Right cardiac atrium (tissue), 5 donors: ENCODE measurements around the gene SAA1. TPM values are rescaled to one million over a fixed set of nuclear protein-coding genes. Genes with fewer than 3 reads are reported as not detected.
A peak's percentile ranks its signal among the peaks of the same experiment; 100 is the strongest.

Source experiments
- ATAC-seq, 2 donors: fragments of 200-7000 bp; cut with Tn5 transposase; one replicate each; pipeline versions ENCODE4 v1.8.0 to v1.9.1; 2020; ENCODE audit warnings: moderate library complexity in 2 of 2, mild to moderate bottlenecking in 1 of 2
- DNase-seq, 3 donors: peaks; one replicate each; pipeline ENCODE4 v3.0.0-alpha.2; 2020
- H3K27ac ChIP-seq: one replicate; pipeline ENCODE4 v1.5.1; 2013; ENCODE audit warnings: mild to moderate bottlenecking, low read length, control low read depth, moderate library complexity
- H3K27me3 ChIP-seq: one replicate; pipeline ENCODE4 v1.6.1; 2013; ENCODE audit not compliant: control insufficient read depth, insufficient read depth
- H3K4me1 ChIP-seq: one replicate; pipeline ENCODE4 v1.6.1; 2013; ENCODE audit warnings: low read length; ENCODE audit not compliant: control insufficient read depth, insufficient read depth
- H3K4me3 ChIP-seq: one replicate; pipeline ENCODE4 v1.5.1; 2013; ENCODE audit warnings: low read length, control low read depth
- H3K9me3 ChIP-seq: one replicate; pipeline ENCODE4 v1.6.1; 2013; ENCODE audit warnings: low read length; ENCODE audit not compliant: control insufficient read depth
- WGBS: extraction: QIAGEN DNeasy Blood & Tissue Kit; methylation state at CpG from one replicate; pipeline ENCODE4 v1.1.7; 2013; 5-methylcytosine and 5-hydroxymethylcytosine counted together
- intact Hi-C, 4 donors: fragments of 100-400 bp; cut with DNase I; formaldehyde crosslinking; loops; one replicate each; pipeline versions ENCODE4 v1.11.0 to v1.14.0; 2022 to 2023
- polyA plus RNA-seq: library from polyadenylated mRNA; stranded (reverse); fragments of 200-250 nt; gene quantifications from one replicate; pipeline ENCODE4 v1.2.3, GENCODE V29; 2013
- total RNA-seq, 4 donors: library from RNA; stranded (reverse); fragmentation: NEBNext Ultra II Directional; extraction: Animal tissue kit (Norgen Biotek cat#: 25700); gene quantifications; one replicate each; pipeline ENCODE4 v1.2.1, GENCODE V29; 2021
- donor health status: healthy with polysubstance abuse.
- donor health status: DM: no; HTN: yes; CAD: no.
- donor health status: DM: no; HTN: no; CAD: no.
- donor health status: DM: no; HTN: yes; CAD: no; lungs with severe emphysema.
- donor health status: DM: yes; HTN: yes; CAD: no.

SAA1 gene
- total and polyA plus RNA-seq, 5 donors, result 2.2 to 106 (median 13.6) TPM; not detected in 1

- 98% methylated on average over 1 of the region's 1 CpG for WGBS
- intact Hi-C loops, result no loop called here
- no peak for DNase-seq
These were observed 19.8 kb downstream of the SAA1 start for GRCh38 chr11:18285841-18286240.

DNA sequence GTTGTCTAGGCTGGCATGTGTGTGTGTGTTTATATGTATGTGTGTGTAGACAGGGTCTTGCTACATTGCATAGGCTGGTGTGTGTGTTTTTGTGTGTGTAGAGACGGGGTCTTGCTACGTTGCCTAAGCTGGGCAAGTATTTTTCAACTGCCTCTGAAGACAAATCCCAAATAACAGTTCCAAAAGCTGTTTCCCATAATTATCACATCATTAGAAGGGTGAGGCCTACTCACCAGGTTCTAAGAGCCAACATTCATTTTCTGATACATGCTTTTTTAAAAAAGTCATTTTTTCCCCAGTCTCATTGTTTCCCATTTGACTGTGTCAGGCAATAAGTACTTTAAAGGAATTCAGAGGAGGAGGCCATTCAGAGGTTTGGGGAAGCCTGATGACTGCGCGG, 22.8 kb downstream of the SAA1 start:
- WGBS, result 98% methylated on average over 4 of the region's 4 CpGs
- intact Hi-C loops, result no loop called here
- H3K27ac ChIP-seq, result no peak overlapping the region
- ATAC-seq (no peak), DNase-seq (no peak)
- H3K4me1 ChIP-seq, result no peaks in the 10 kb centered on the region
- H3K4me3 ChIP-seq, result no peak overlapping the region
- H3K27me3 ChIP-seq, result no peaks in the 10 kb centered on the region
- no peaks in the 10 kb centered on the region for H3K9me3 ChIP-seq

More at GRCh38 chr11:18285841-18286240, 19.8 kb downstream of the SAA1 start:
- Histone ChIP-seq H3K4me3 (no peak overlapping the region), H3K27me3 (no peaks in the 10 kb centered on the region), H3K9me3 (no peaks in the 10 kb centered on the region), H3K27ac (no peak overlapping the region), H3K4me1 (no peaks in the 10 kb centered on the region)
- ATAC-seq, result no peak

DNA sequence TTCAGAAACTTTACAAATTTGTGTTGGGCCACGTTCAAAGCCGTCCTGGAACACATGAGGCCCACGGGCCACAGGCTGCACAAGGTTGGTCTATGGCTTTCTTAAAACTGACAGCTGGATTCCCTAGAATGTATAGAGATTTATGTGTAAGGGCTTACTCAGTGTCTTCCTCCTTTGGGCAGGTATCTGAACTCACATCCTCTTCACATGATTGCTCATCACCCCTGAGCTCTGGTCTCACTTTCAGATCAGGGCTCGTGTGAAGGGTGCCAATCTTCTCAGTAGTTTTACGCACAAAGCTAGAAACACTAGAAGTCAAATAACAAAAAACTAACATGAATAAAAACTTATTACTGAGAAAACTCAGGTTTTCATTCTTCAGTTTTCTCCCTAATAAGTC, 28.8 kb downstream of the SAA1 start:
- WGBS, result 95% methylated on average over 5 of the region's 5 CpGs
- no peaks in the 10 kb centered on the region for H3K9me3 ChIP-seq
- DNase-seq (no peak), ATAC-seq (no peak)
- no peaks in the 10 kb centered on the region for H3K4me1 ChIP-seq
- no peaks in the 10 kb centered on the region for H3K27me3 ChIP-seq
- intact Hi-C loops, result no loop called here
- H3K27ac ChIP-seq, result no peak overlapping the region
- no peak overlapping the region for H3K4me3 ChIP-seq

DNA sequence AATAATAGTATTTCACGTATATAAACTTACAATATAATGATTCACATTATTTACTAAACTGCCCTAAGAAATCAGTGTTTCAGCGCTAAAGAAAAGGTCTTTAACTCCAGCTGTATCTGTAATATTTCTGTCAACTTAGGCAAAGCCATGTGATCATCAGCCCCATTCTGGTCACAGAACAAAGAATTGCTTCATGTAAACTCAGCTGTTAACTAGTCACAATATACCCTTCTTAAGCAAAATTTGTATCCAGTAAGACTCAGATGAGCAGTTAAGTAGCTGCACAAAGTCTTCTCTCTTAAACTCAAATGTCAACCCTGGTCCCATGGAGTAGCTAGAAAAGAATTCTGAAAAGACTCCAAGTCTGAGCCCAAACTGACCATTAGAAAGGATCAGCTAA, 29.3 kb downstream of the SAA1 start:
- H3K9me3 ChIP-seq, result no peaks in the 10 kb centered on the region
- H3K27me3 ChIP-seq, result no peaks in the 10 kb centered on the region
- 90% methylated on average over 2 of the region's 2 CpGs for WGBS
- ATAC-seq (no peak), DNase-seq (no peak)
- no peak overlapping the region for H3K4me3 ChIP-seq
- H3K27ac ChIP-seq, result no peak overlapping the region
- H3K4me1 ChIP-seq, result no peaks in the 10 kb centered on the region
- intact Hi-C loops, result no loop called here

- no peaks in the 10 kb centered on the region for H3K27me3 ChIP-seq
- intact Hi-C loops, result no loop called here
These were observed 33.7 kb downstream of the SAA1 start for GRCh38 chr11:18299721-18300120.

GRCh38 chr11:18304745-18305144, 38.7 kb downstream of the SAA1 start:
- H3K27me3 ChIP-seq, result no peaks in the 10 kb centered on the region
- H3K9me3 ChIP-seq, result no peaks in the 10 kb centered on the region
- DNase-seq (no peak), ATAC-seq (no peak)
- no peak overlapping the region for H3K4me3 ChIP-seq
- intact Hi-C loops, result no loop called here
- H3K4me1 ChIP-seq, result no peaks in the 10 kb centered on the region
- H3K27ac ChIP-seq, result no peak overlapping the region

More at GRCh38 chr11:18299721-18300120, 33.7 kb downstream of the SAA1 start:
- H3K9me3 ChIP-seq, result no peaks in the 10 kb centered on the region
- no peak for DNase-seq
- no peak overlapping the region for H3K4me3 ChIP-seq
- no peak overlapping the region for H3K27ac ChIP-seq
- no peaks in the 10 kb centered on the region for H3K4me1 ChIP-seq
- ATAC-seq, result no peak

- Histone ChIP-seq H3K4me1 (peaks cover 3% of the 10 kb centered on the region), H3K27ac (no peak overlapping the region), H3K4me3 (no peak overlapping the region), H3K27me3 (no peaks in the 10 kb centered on the region), H3K9me3 (no peaks in the 10 kb centered on the region)
- WGBS, result 91% methylated on average over 2 of the region's 2 CpGs
- intact Hi-C loops, result no loop called here
- no peak for DNase-seq
- no peak for ATAC-seq
These were observed 41.5 kb downstream of the SAA1 start for GRCh38 chr11:18307461-18308139.

GRCh38 chr11:18308242-18308641, 42.2 kb downstream of the SAA1 start:
- Histone ChIP-seq H3K4me3 (no peak overlapping the region), H3K27ac (no peak overlapping the region), H3K9me3 (no peaks in the 10 kb centered on the region), H3K4me1 (peaks cover 4% of the 10 kb centered on the region), H3K27me3 (no peaks in the 10 kb centered on the region)
- intact Hi-C loops, result no loop called here
- ATAC-seq (no peak), DNase-seq (no peak)
- WGBS, result 93% methylated on average over 2 of the region's 2 CpGs

GRCh38 chr11:18309691-18310090, 43.6 kb downstream of the SAA1 start:
- intact Hi-C loops, result no loop called here
- ATAC-seq (no peak), DNase-seq (no peak)
- Histone ChIP-seq H3K27ac (no peak overlapping the region), H3K9me3 (no peaks in the 10 kb centered on the region), H3K27me3 (no peaks in the 10 kb centered on the region), H3K4me3 (no peak overlapping the region), H3K4me1 (peaks cover 7% of the 10 kb centered on the region)
- 97% methylated on average over 5 of the region's 5 CpGs for WGBS

DNA sequence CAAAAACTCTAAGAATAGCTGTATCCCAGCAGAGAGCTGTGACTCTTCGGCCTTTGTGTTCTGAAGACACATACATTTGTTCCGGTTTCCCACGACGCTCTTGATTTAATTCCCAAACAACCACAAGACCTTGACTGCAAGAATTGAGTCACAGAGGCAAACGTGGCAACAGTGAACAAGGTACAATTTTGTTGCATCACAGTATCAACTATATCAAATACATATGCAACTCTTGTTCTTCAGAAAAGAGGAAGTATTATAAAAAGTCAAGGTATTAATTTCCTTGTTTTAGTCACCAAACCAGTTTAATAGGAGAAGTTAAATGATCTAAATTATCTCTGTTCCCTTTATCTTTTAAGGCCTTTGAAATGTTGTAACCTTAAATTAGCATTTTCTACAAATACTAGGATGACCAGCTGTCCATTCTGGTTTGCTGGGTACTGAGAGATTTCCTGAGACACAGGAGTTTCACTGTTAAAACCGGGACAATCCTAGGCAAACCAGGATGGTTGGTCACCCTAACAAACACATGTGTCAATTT, 44.8 kb downstream of the SAA1 start:
- intact Hi-C loops, result no loop called here
- DNase-seq, result no peak
- no peak overlapping the region for H3K27ac ChIP-seq

GRCh38 chr11:18312012-18312411, 45.9 kb downstream of the SAA1 start:
- ATAC-seq (peak; percentile 76 to 80), DNase-seq (no peak)
- intact Hi-C loops, result no loop called here
- Histone ChIP-seq H3K4me3 (no peak overlapping the region), H3K27ac (peak overlapping the region; percentile 13), H3K9me3 (no peaks in the 10 kb centered on the region), H3K27me3 (no peaks in the 10 kb centered on the region), H3K4me1 (peaks cover 7% of the 10 kb centered on the region)
- 61% methylated on average over 3 of the region's 3 CpGs for WGBS

More for the DNA sequence above, 44.8 kb downstream of the SAA1 start:
- peaks cover 7% of the 10 kb centered on the region for H3K4me1 ChIP-seq
- 84% methylated on average over 6 of the region's 6 CpGs for WGBS
- H3K9me3 ChIP-seq, result no peaks in the 10 kb centered on the region
- no peak overlapping the region for H3K4me3 ChIP-seq
- H3K27me3 ChIP-seq, result no peaks in the 10 kb centered on the region
- ATAC-seq, result no peak
